BJ (cell line): ENCODE data around the gene TEK. TPM values are rescaled to one million over a fixed set of nuclear protein-coding genes. Genes with fewer than 3 reads are reported as not detected.

Source experiments
- CTCF ChIA-PET: fragments of 350-600 bp; formaldehyde crosslinking; extraction: SDS; loops from one replicate; lab custom pipeline; 2021; ENCODE audit warnings: antibody characterized with exemption, inconsistent platforms; lab: Yijun Ruan, JAX
- POLR2A ChIA-PET: fragments of 300-600 bp; sonication (Branson Sonifier 250); formaldehyde crosslinking; extraction: SDS; loops from one replicate; lab custom pipeline; 2021; ENCODE audit warnings: antibody characterized with exemption; lab: Charles Lee
- DNase-seq: peaks from one replicate; pipeline ENCODE4 v3.0.0-alpha.2; 2011; ENCODE audit warnings: low read depth
- H3K27me3 ChIP-seq: 2 replicates; pipeline ENCODE4 v1.6.0; 2011; ENCODE audit warnings: low read length; ENCODE audit not compliant: control insufficient read depth, insufficient read depth
- H3K36me3 ChIP-seq: 2 replicates; pipeline ENCODE4 v1.5.1; 2011; ENCODE audit warnings: low read length; ENCODE audit not compliant: control insufficient read depth, insufficient read depth
- H3K4me3 ChIP-seq: 2 replicates; pipeline ENCODE4 v1.5.1; 2011; ENCODE audit warnings: low read depth, mild to moderate bottlenecking, control low read depth, low read length
- polyA plus RNA-seq: library from polyadenylated mRNA; depleted of rRNA; stranded (reverse); fragments of >200 nt; gene quantifications from 2 replicates; pipeline ENCODE4 v1.2.3, GENCODE V29; 2011
- TF ChIP-seq, protein P1 (sequence below): IDR thresholded peaks from 2 replicates; pipeline ENCODE4 v1.5.1; 2011; ENCODE audit warnings: low read depth, mild to moderate bottlenecking, control low read depth, inconsistent platforms, low read length, moderate library complexity; ENCODE audit not compliant: insufficient read depth

The TEK gene
- polyA plus RNA-seq, 1 experiment = 0.60 TPM

DNA sequence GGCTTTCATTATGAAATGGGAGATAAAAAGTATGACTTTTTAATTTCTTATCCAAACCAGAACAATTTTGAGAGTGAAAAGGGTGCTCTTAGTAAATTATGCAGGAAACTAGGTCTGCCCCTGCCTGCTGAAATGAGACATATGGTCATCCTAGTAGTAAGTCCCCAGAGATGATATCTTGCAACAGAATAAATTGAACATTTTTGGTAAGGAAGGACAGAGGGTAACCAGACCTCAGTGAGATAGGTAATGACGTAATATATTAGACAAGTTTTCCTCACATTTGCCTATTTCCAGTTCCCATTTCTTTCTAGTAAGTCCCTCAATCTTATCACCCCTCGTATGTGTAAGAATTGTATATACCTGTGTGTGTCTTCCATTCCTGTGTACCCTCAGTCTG, 96.2 kb downstream of the TEK start:
- no peak overlapping the region for H3K4me3 ChIP-seq
- TF ChIP-seq, protein P1, sequence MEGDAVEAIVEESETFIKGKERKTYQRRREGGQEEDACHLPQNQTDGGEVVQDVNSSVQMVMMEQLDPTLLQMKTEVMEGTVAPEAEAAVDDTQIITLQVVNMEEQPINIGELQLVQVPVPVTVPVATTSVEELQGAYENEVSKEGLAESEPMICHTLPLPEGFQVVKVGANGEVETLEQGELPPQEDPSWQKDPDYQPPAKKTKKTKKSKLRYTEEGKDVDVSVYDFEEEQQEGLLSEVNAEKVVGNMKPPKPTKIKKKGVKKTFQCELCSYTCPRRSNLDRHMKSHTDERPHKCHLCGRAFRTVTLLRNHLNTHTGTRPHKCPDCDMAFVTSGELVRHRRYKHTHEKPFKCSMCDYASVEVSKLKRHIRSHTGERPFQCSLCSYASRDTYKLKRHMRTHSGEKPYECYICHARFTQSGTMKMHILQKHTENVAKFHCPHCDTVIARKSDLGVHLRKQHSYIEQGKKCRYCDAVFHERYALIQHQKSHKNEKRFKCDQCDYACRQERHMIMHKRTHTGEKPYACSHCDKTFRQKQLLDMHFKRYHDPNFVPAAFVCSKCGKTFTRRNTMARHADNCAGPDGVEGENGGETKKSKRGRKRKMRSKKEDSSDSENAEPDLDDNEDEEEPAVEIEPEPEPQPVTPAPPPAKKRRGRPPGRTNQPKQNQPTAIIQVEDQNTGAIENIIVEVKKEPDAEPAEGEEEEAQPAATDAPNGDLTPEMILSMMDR = no peak
- no peak for DNase-seq
- H3K27me3 ChIP-seq = no peaks in the 10 kb centered on the region
- ChIA-PET CTCF (interaction anchor here (1.0 kb wide), 1 partner anchor 71 kb away, joined by 3 read pairs; no protein-coding TSS in a partner anchor), POLR2A (no interaction called here)
- no peaks in the 10 kb centered on the region for H3K36me3 ChIP-seq

DNA sequence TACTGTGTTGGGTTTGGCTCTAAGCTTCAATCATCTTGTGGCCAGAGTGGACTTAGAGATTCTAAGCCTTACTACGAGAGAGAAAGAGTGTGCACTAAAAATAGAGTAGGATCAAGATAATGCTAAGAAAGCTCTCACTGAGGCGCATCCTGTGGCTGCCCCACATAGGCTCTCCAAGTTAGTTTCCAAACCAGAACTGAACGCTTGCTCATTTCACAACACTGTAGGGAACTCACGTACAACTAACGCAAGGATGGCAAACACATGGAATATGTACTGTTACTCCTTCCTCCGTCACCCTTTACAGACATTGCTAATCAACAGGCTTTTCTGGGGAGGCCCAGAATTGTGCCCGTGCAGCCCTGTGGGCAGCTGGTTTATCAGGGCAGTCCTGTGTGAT, 97.0 kb downstream of the TEK start:
- H3K4me3 ChIP-seq = no peak overlapping the region

DNA sequence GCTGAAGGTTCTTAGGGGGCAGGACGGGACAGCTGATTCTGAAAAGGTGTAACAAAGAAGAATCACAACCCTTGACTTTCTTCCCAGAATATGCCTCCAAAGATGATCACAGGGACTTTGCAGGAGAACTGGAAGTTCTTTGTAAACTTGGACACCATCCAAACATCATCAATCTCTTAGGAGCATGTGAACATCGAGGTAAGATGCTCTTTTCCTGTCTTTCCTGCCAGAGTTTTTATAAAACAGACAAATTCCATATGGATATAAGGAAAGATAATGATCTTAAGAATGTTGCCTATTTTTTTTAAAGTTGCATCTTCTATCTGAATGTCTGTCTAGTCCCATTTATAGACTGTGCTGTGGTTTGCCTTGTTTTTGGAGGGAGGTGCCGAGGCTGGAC, 100.0 kb downstream of the TEK start:
- ChIA-PET POLR2A (no interaction called here), CTCF (no interaction called here)

More for the DNA sequence above, 97.0 kb downstream of the TEK start:
- Histone ChIP-seq H3K36me3 (no peaks in the 10 kb centered on the region), H3K27me3 (no peaks in the 10 kb centered on the region)
- CTCF ChIA-PET = no interaction called here
- TF ChIP-seq, protein P1 = no peak
- DNase-seq = no peak
- POLR2A ChIA-PET = no interaction called here

DNA sequence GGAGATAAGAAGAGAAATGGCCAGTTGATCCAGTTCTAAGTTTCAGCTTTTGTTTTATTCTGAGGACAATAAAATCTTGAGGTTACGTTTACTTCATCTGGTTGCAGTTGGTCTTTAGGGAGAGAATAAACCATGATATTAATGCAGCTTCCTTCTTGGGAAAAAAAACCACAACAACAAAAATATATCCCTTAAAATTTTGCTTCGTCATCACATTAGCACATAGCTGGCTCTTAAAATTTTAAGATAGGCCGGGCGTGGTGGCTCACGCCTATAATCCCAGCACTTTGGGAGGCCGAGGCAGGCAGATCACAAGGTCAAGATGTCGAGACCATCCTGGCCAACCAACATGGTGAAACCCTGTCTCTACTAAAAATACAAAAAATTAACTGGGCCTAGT, 101.6 kb downstream of the TEK start:
- DNase-seq = no peak
- Histone ChIP-seq H3K36me3 (no peaks in the 10 kb centered on the region), H3K27me3 (no peaks in the 10 kb centered on the region), H3K4me3 (no peak overlapping the region)
- ChIA-PET POLR2A (no interaction called here), CTCF (no interaction called here)
- TF ChIP-seq, protein P1 = no peak

More for the DNA sequence above, 100.0 kb downstream of the TEK start:
- Histone ChIP-seq H3K36me3 (no peaks in the 10 kb centered on the region), H3K27me3 (no peaks in the 10 kb centered on the region), H3K4me3 (no peak overlapping the region)
- TF ChIP-seq, protein P1 = no peak
- DNase-seq = no peak

DNA sequence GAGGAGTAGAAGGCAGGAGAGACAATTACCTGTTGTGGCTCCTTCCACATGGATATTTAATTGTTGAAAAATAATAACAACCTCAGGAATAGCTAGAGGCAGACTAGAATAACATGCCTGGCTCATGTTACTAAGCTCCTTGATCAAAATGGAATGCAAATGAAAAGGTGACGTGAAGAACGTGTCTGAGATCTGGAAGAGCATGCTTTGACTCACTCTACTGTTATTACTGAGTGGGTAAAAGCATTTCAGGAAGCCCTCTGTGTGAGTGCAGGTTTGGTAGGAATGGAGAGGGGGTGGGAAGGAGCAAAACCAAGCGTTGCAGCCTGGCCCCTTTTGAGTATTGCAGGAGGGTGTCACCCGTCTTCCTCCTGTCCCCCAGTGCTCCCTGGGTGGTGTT, 103.2 kb downstream of the TEK start:
- ChIA-PET CTCF (interaction anchor here (0.9 kb wide), 1 partner anchor 63 kb away, joined by 3 read pairs; no protein-coding TSS in a partner anchor), POLR2A (no interaction called here)
- Histone ChIP-seq H3K36me3 (no peaks in the 10 kb centered on the region), H3K27me3 (no peaks in the 10 kb centered on the region), H3K4me3 (no peak overlapping the region)
- DNase-seq = no peak
- TF ChIP-seq, protein P1 = no peak
